GM18526 (cell line): ENCODE results near the gene ITIH5.

Experiments
- POLR2A ChIP-seq: IDR thresholded peaks from 3 replicates; pipeline ENCODE4 v1.6.1; 2011; ENCODE audit not compliant: insufficient read length; ENCODE audit errors: extremely low read depth

ITIH5 gene

DNA sequence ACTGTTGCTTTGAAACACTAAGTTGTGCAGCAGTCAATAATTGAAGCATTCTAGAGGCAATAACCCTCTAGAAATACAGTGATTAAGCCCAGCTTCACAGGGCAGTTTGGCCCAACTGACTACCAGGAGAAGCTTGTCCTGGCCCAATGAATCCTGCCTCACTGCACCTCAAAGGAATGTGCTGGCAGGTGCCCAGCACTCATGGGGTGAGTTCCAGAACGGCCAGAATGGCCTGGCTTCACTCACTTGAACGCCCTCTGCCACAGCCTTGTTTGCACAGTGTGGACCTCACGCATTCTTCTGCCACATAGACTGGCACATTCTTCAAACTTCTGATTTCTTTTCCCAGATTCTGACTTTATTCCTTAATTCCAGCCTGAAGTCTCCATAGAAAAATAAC is 29.8 kb upstream of the ITIH5 start:
- TF ChIP-seq POLR2A, result no peak

DNA sequence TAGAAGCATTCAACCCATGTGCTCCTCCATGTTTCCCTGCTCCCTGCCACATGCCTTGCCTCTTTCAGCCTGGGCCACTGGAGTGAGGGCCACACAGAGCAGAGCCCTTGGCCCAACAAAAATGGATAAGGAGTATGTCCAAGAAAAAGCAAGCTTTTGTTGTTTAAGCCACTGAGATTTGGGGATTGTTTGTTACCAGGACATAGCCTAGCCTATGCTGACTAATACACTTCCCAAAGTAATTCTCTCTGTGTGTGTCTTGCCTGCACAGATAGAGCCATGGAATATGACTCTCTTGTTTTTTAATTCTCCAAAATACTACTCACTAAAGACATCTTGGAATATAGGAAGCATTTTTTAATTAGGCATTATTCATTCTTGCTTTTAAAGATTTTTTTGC is 22.8 kb upstream of the ITIH5 start:
- no peak for TF ChIP-seq POLR2A

GRCh38 chr10:7687228-7687907 is 20.6 kb upstream of the ITIH5 start:
- no peak for TF ChIP-seq POLR2A

DNA sequence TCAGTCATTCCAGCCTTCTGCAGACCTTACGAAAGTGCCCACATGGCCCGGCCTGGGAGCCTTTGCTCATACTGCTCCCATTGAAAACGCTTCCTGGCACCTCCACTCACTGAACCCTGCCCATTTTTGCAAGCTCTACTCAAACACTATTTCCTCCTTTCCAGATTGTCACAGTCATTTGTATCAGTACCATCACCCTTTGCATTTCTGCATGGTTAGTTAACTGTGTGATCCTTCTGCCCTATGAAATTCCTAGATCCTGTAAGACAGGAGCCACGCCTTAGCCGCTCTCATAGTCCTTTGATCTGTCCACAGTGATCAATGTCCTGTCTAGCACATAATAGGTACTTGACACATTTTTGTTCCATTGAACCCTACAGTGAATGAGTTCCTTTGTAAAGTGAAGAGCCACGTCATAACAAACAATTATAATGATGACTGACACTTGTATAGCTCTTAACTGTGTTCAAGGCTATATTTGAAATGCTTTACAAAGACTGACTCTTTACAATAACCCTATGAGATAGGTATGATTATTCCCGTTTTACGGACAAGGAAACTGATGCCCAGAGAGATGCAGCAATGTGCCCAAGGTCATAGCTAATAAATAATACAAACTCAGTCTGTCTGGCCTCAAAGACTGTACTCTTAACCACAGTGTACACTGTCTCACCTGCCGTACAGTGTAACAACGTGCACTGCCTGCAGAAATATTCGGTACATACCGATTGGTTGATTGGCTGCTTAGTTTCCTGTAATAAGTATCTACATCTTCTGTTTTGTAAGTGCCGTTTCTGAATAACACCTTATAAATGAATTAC is 19.8 kb upstream of the ITIH5 start:
- TF ChIP-seq POLR2A, result no peak

GRCh38 chr10:7679256-7679655 is 12.5 kb upstream of the ITIH5 start:
- TF ChIP-seq POLR2A, result no peak

- no peak for TF ChIP-seq POLR2A
Observed at GRCh38 chr10:7672341-7673134, 5.8 kb upstream of the ITIH5 start.

DNA sequence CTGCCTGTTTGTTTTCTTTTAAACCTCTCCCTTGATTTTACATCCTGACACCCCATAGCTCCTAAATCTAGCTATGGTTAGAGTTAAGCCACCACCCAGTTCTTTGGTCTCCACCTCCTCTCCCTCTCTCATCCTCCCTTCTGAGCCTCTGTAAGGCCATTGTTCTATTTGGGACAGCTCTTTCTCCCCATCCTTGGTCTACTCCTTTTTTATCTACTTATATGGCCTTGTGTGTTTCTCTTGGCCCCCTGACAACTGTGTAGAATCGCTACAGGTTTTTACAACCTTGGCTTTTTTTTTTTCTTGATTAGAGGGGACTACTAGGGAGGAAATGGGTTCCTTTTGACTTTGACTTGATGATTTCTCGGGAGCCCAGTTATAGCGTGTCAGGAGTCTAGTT is 3.4 kb upstream of the ITIH5 start:
- TF ChIP-seq POLR2A, result no peak

DNA sequence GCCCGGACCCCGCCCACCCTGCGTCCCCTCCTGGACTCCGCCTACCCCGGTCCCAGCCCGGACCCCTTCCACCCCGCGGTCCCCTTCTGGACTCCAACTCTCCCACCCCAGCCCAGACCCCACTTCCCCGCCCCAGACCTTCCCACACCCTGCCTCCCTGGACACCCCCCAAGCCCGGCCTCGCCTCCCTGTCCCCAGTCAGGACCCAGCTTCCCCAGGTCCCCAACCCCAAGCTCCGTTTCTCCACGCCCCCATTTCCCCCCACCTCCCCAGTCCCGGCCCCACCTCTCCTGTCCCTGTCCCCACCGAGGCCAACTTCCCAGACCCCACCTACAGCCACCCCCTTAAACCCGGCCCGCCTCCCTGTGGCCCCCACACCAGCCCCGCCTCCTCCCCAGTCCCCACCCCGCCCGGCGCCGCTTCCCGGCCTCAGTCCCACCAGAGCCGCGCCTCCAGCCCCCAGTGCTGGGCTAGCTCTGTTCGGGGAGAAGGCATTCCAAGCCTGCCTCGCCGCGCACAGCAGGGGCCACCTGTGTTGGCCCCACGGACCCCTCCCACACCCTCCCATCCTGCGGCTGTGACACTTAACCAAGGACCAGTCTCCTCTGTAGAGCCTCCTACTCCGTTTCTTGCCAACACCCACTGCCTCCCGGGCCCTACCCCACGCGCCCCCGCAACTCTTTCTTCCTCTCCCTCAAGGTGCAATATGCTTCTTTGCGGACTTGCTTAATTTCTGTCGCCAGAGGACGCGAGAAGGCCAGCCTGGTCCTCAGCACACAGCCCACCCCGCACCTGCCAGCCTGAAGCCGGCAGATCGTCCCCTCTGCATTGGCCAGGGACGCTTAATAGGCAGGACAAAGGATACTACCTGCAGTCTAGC is 736 bp upstream of the ITIH5 start:
- TF ChIP-seq POLR2A, result no peak

DNA sequence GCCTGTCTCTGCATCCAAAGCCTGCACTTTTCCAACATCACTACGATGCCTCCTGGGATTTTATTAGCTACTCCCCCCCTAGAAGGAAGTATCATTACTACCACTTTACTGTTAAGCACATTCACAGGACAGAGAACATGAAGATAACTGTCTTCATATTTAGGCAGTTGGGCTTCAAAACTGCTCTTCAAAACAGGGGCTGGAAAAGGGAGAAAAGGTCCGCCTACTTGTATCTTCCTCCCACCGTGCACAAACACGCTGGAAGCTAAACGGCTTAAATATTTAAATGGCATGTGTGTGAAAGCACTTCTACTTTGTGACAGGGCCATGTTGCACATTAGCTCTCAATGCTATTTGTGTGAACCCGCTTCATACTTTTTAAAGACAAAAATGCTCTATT is 999 bp downstream of the ITIH5 start:
- no peak for TF ChIP-seq POLR2A

GRCh38 chr10:7664707-7665106 is 2.1 kb downstream of the ITIH5 start:
- TF ChIP-seq POLR2A, result no peak

DNA sequence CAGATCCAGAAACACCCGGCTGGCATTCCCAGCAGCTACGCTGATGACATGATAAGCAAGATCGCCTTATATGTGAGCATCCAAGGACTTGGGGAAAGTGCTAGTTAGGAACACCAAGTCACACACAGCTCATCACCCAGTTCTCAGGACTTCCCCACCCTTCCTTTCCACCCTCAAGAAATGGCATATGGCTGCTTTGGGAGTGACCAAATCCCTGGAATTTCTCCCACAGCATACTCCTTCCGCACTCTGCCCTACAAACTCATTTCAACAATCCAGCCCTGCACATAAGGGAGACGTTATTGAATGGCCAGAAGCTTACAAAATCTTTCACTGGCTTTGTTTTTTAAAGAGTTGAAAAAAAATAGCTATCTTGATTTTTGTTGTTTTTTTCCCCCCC is 4.2 kb downstream of the ITIH5 start:
- TF ChIP-seq POLR2A, result no peak

DNA sequence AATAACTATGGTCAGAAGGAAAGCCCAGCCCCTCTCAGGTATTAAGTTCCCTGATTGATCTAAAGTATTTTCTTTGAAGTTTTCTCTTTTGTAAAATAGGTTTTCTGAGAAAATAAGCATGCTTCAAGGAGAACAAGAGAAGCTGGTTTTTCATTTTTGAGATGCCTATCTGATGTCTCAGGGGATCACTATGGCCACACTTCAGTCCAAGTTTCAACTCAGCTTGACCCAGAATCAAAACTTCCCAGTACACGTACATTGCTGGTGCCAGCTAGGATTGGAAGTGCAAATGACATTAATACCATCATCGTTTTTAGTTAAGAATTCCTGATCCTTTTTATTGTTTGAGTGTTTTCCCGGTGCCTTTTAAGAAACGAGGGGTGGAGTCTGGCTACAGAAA is 7.2 kb downstream of the ITIH5 start:
- TF ChIP-seq POLR2A, result no peak

DNA sequence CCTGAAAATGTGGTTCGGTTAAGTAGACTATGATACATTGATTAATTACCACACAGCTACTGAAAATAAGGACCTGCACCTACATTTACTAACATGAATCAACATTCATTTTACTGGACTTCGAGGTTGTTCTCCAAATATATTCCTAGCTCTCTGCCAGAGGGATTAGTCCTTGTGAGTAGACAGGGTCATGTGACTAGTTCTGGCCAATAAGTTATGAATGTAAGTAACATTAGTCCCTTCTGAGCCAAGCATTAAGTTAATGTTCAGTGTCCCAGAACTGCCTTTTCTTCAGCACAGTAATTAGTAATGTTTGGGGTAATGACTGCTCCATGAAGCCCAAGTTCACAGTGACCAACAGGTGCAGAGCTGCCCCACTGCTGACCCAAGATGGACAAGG is 9.2 kb downstream of the ITIH5 start:
- no peak for TF ChIP-seq POLR2A

- no peak for TF ChIP-seq POLR2A
Observed at GRCh38 chr10:7651853-7652470, 14.8 kb downstream of the ITIH5 start.
